Keratinocyte (primary cell): ENCODE results near the gene PXDN. TPM values are rescaled to one million over a fixed set of nuclear protein-coding genes. Genes with fewer than 3 reads are reported as not detected.
A peak's percentile ranks its signal among the peaks of the same experiment; 100 is the strongest.

ENCODE experiments used
- DNase-seq: peaks from one replicate; pipeline ENCODE4 v3.0.0-alpha.2; 2011; ENCODE audit warnings: low read depth, missing footprints, low spot score
- FAIRE-seq: peaks from 2 replicates; lab custom pipeline; 2011; peaks lifted over from hg19 to GRCh38; lab: Jason Lieb, UNC
- H2AFZ ChIP-seq: 2 replicates; pipeline ENCODE4 v1.6.0; 2012; ENCODE audit warnings: low read length, control low read depth, inconsistent platforms; ENCODE audit not compliant: control insufficient read depth
- H3K27ac ChIP-seq: 2 replicates; pipeline ENCODE4 v1.5.1; 2011; ENCODE audit warnings: low read length; ENCODE audit not compliant: control insufficient read depth, insufficient read depth
- H3K27me3 ChIP-seq: 3 replicates; pipeline ENCODE4 v1.6.0; 2011; ENCODE audit warnings: low read length; ENCODE audit not compliant: control insufficient read depth, insufficient read depth; ENCODE audit errors: extremely low read depth
- H3K36me3 ChIP-seq, 2 experiments: 2 replicates in 1 of 2; 3 replicates in 1 of 2; pipeline ENCODE4 v1.5.1; 2011; ENCODE audit warnings: low read length in 2 of 2, mild to moderate bottlenecking in 1 of 2; ENCODE audit not compliant: control insufficient read depth in 2 of 2, insufficient read depth in 2 of 2; ENCODE audit errors: extremely low read depth in 1 of 2
- H3K4me1 ChIP-seq: 3 replicates; pipeline ENCODE4 v1.5.1; 2011; ENCODE audit warnings: low read length; ENCODE audit not compliant: control insufficient read depth, insufficient read depth; ENCODE audit errors: extremely low read depth
- H3K4me2 ChIP-seq: 3 replicates; pipeline ENCODE4 v1.6.0; 2011; ENCODE audit warnings: low read depth, low read length; ENCODE audit not compliant: control insufficient read depth, insufficient read depth; ENCODE audit errors: extremely low read depth
- H3K4me3 ChIP-seq, 3 experiments: fragments of 200-600 bp in 1 of 3; sonication (generic) in 1 of 3; 2 replicates in 2 of 3; 3 replicates in 1 of 3; pipeline ENCODE4 v1.5.1; 2011 to 2016; ENCODE audit warnings: low read length in 3 of 3, mild to moderate bottlenecking in 3 of 3, control low read depth in 2 of 3, inconsistent platforms in 1 of 3, low read depth in 1 of 3, mixed read lengths in 1 of 3, mixed run types in 1 of 3, moderate library complexity in 1 of 3; ENCODE audit not compliant: control insufficient read depth in 2 of 3, insufficient read depth in 2 of 3; ENCODE audit errors: extremely low read depth in 1 of 3
- H3K79me2 ChIP-seq: 2 replicates; pipeline ENCODE4 v1.6.0; 2012; ENCODE audit warnings: low read length; ENCODE audit not compliant: control insufficient read depth, insufficient read depth
- H3K9ac ChIP-seq: 3 replicates; pipeline ENCODE4 v1.6.0; 2011; ENCODE audit warnings: low read length; ENCODE audit not compliant: control insufficient read depth, insufficient read depth; ENCODE audit errors: extremely low read depth
- H3K9me1 ChIP-seq: 3 replicates; pipeline ENCODE4 v1.6.0; 2011; ENCODE audit warnings: low read length; ENCODE audit not compliant: control insufficient read depth, insufficient read depth; ENCODE audit errors: extremely low read depth
- H3K9me3 ChIP-seq: 2 replicates; pipeline ENCODE4 v1.5.1; 2012; ENCODE audit warnings: low read depth, low read length; ENCODE audit not compliant: control insufficient read depth
- H4K20me1 ChIP-seq: 3 replicates; pipeline ENCODE4 v1.6.0; 2011; ENCODE audit warnings: low read length; ENCODE audit not compliant: control insufficient read depth, insufficient read depth; ENCODE audit errors: extremely low read depth
- CTCF ChIP-seq, 3 experiments: IDR thresholded peaks in 1 of 3; conservative IDR thresholded peaks in 1 of 3; optimal IDR thresholded peaks in 1 of 3; 2 replicates in 2 of 3; 3 replicates in 1 of 3; pipeline versions ENCODE3 to v1.5.1; 2011; ENCODE audit warnings: low read length in 3 of 3, mild to moderate bottlenecking in 3 of 3, moderate library complexity in 2 of 3, control low read depth in 1 of 3, inconsistent platforms in 1 of 3; ENCODE audit not compliant: insufficient read depth in 2 of 3; ENCODE audit errors: extremely low read depth in 1 of 3
- EZH2 ChIP-seq: IDR thresholded peaks from one replicate; pipeline ENCODE4 v1.6.1; 2012; ENCODE audit warnings: inconsistent platforms, mild to moderate bottlenecking, low read length, moderate library complexity
- dilution Hi-C: fragments of 300-500 bp; cut with MboI; formaldehyde crosslinking; loops from one replicate; pipeline ENCODE4 v1.7.0; 2020; ENCODE audit warnings: low sequenced_read_pairs; ENCODE audit not compliant: extremely low pct_ligation_motif_present
- polyA plus RNA-seq, 5 experiments: library from polyadenylated mRNA; depleted of rRNA in 3 of 5; stranded (reverse) in 3 of 5; stranded (forward) in 1 of 5; unstranded in 1 of 5; fragments of >200 nt; gene quantifications; 1 replicate in 1 of 5; 2 replicates in 3 of 5; 3 replicates in 1 of 5; pipeline versions ENCODE4 v1.2.1 to v1.2.3, GENCODE V29; 2011 to 2012; ENCODE audit warnings: missing spikeins in 2 of 5, low read depth in 1 of 5, low replicate concordance in 1 of 5

The PXDN gene
- polyA plus RNA-seq, 1 donor (not counting 4 experiments of a cell fraction or from before 2014, with no cell fraction given) = 36.7 TPM

DNA sequence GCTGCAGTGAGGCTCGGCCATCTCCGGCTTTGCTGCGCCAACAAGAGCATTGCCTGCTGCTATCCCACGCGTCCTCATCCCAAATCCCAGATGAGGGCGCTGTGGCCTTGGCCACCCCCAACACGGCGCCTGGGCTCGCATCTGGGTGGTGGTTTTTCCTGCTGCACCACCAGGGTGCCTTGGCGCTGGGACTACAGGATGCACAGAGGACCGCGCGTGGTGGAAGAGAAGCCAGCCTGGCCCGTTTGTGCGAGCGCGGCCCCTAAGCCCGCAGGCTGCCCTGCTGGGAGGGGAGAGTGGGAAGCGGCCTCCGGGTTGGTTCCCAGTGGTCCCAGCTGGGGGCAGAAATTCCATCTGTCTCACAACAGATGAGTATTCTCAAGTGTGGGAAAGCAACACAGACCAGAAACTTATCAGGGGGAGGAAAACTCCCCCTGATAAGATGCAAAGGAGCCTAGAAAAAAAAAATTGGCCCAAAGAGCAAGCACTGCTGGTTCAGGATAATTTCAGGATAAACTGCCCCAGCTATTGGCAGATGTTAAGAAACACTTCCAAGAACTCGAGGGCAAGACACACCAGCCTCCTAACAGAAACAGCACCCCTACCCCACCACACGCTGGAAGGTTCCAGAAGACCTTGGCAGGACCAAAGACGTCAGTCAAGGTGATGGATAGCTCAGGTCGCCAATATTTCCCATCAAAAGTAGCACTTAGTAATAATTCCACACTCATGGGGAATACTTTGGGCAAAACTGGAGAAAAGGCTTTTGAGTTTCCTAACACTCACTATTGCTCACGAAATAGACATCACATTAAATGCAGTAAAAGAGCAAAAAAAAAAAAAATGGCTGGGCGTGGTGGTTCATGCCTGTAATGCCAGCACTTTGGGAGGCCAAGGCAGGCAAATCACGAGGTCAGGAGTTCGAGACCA, 152.1 kb downstream of the PXDN start:
- FAIRE-seq = peak; percentile 76
- Histone ChIP-seq H3K9ac (no peak overlapping the region), H2AFZ (peak overlapping the region; percentile 33), H3K4me1 (peaks cover 32% of the 10 kb centered on the region), H4K20me1 (no peaks in the 10 kb centered on the region), H3K36me3 (no peaks in the 10 kb centered on the region), H3K79me2 (no peaks in the 10 kb centered on the region), H3K27ac (no peak overlapping the region), H3K4me3 (no peak overlapping the region), H3K9me3 (no peaks in the 10 kb centered on the region), H3K27me3 (peaks cover 10% of the 10 kb centered on the region), H3K4me2 (peak overlapping the region; percentile 16), H3K9me1 (no peaks in the 10 kb centered on the region)
- dilution Hi-C loops = loop anchor here (25.0 kb wide), 1 partner anchor 145 kb away; the partner anchor contains the start of gene PXDN
- peak in 2 of 3 experiments; percentile 85 to 90 for TF ChIP-seq CTCF (optimal IDR thresholded peaks at IDR 0.05 in 1 of 3, IDR thresholded peaks at IDR 0.05 in 1 of 3, conservative IDR thresholded peaks at IDR 0.05 in 1 of 3; ENCODE audit: extremely low read depth in 1 of 3, insufficient read depth in 2 of 3, low read length in 3 of 3)
- TF ChIP-seq EZH2 = no peak
- no peak for DNase-seq

DNA sequence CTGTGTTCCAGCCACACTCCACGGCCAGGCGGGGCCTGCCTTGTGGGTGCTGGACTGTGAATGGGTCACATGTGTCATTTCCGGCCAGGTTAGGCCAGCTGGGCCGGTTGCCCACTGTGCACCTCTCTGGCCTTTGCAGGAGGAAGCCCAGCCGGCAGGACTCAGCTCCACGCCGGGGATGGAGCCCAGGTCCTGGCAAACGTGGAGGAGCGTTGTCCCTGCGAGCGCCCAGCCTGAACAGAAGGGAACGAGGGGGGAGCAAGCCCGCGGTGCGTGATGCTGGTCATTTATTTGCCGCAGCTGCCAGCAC, 152.9 kb downstream of the PXDN start:
- dilution Hi-C loops = loop anchor here (25.0 kb wide), 1 partner anchor 146 kb away; the partner anchor contains the start of gene PXDN
- Histone ChIP-seq H3K36me3 (no peaks in the 10 kb centered on the region), H3K79me2 (no peaks in the 10 kb centered on the region), H3K9ac (no peak overlapping the region), H3K9me3 (no peaks in the 10 kb centered on the region), H3K9me1 (no peaks in the 10 kb centered on the region), H3K27ac (no peak overlapping the region), H2AFZ (no peak overlapping the region), H3K4me2 (no peak overlapping the region), H3K27me3 (peaks cover 10% of the 10 kb centered on the region), H4K20me1 (no peaks in the 10 kb centered on the region), H3K4me3 (no peak overlapping the region), H3K4me1 (peaks cover 32% of the 10 kb centered on the region)
- TF ChIP-seq CTCF (optimal IDR thresholded peaks at IDR 0.05 in 1 of 3, IDR thresholded peaks at IDR 0.05 in 1 of 3, conservative IDR thresholded peaks at IDR 0.05 in 1 of 3; ENCODE audit: extremely low read depth in 1 of 3, insufficient read depth in 2 of 3, low read length in 3 of 3) (no peak), EZH2 (no peak)
- no peak for DNase-seq
- FAIRE-seq = no peak
